ENCODE measurements around the gene ALOXE3.
A peak's percentile ranks its signal among the peaks of the same experiment; 100 is the strongest.

DNA sequence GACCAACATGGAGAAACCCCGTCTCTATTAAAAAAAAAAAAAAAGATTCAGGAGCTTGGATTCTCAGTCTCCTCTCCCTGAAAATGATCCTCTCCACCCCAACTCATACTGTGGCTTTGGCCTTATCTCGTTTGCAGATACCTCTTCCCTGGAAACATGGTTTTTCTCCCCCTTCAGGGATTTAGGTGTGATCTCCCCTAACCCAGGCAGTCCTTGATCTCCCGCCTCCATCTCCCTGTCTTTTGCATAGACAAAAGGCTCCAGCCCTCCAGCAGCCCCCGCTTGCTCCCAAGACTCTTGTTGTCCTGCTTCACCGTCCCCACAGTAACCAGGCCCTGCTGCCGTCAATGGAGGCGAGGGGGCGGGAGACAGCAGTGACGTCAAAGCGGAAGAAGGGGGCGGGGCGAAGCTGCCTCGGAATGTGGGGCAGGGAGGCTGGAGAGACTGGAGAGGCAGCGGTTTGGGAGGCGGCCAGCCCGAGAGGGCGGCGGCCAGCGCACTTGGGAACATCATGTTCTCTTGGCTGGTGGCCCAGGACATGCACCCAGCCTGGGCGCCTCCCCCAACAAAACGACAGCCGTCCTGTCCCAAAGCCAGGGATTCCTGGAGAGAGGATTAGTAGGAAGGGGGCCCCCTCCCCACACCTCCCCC, 35.8 kb upstream of the ALOXE3 start:
- TF ChIP-seq TAF1 (IDR thresholded peaks at IDR 0.05; ENCODE audit: borderline replicate concordance, insufficient read depth, low read length) (0 out of 2 replicates have a peak, but pooled peaks have one; percentile 40), POLR2AphosphoS5 (IDR thresholded peaks at IDR 0.05; ENCODE audit: low read depth, low read length) (peak; percentile 68; the same call in 1 of the 2 replicates), SIN3A (IDR thresholded peaks at IDR 0.05; ENCODE audit: borderline replicate concordance, insufficient read depth, low read length) (peak; percentile 72; the same call in 1 of the 2 replicates), FOXP2 (optimal IDR thresholded peaks at IDR 0.05; ENCODE audit: borderline replicate concordance, extremely low read depth, extremely low read length, insufficient read depth) (no peak)
- TF ChIP-seq, protein P1, sequence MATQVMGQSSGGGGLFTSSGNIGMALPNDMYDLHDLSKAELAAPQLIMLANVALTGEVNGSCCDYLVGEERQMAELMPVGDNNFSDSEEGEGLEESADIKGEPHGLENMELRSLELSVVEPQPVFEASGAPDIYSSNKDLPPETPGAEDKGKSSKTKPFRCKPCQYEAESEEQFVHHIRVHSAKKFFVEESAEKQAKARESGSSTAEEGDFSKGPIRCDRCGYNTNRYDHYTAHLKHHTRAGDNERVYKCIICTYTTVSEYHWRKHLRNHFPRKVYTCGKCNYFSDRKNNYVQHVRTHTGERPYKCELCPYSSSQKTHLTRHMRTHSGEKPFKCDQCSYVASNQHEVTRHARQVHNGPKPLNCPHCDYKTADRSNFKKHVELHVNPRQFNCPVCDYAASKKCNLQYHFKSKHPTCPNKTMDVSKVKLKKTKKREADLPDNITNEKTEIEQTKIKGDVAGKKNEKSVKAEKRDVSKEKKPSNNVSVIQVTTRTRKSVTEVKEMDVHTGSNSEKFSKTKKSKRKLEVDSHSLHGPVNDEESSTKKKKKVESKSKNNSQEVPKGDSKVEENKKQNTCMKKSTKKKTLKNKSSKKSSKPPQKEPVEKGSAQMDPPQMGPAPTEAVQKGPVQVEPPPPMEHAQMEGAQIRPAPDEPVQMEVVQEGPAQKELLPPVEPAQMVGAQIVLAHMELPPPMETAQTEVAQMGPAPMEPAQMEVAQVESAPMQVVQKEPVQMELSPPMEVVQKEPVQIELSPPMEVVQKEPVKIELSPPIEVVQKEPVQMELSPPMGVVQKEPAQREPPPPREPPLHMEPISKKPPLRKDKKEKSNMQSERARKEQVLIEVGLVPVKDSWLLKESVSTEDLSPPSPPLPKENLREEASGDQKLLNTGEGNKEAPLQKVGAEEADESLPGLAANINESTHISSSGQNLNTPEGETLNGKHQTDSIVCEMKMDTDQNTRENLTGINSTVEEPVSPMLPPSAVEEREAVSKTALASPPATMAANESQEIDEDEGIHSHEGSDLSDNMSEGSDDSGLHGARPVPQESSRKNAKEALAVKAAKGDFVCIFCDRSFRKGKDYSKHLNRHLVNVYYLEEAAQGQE (IDR thresholded peaks at IDR 0.05; ENCODE audit: insufficient read depth in 1 of 2, low read depth in 2 of 2, low read length in 2 of 2), result no peak

Measured in PFSK-1 (cell line).